DMS153 (cell line): ENCODE results near the gene ZNF649.
"Not testable (repeated sequence)": the region's sequence is repeated elsewhere in the genome, so short reads cannot be mapped to it uniquely, and the experiment has no call there.

Source experiments
- DNase-seq: peaks from one replicate; lab custom pipeline; 2025; lab: John Stamatoyannopoulos, UW

The ZNF649 gene

DNA sequence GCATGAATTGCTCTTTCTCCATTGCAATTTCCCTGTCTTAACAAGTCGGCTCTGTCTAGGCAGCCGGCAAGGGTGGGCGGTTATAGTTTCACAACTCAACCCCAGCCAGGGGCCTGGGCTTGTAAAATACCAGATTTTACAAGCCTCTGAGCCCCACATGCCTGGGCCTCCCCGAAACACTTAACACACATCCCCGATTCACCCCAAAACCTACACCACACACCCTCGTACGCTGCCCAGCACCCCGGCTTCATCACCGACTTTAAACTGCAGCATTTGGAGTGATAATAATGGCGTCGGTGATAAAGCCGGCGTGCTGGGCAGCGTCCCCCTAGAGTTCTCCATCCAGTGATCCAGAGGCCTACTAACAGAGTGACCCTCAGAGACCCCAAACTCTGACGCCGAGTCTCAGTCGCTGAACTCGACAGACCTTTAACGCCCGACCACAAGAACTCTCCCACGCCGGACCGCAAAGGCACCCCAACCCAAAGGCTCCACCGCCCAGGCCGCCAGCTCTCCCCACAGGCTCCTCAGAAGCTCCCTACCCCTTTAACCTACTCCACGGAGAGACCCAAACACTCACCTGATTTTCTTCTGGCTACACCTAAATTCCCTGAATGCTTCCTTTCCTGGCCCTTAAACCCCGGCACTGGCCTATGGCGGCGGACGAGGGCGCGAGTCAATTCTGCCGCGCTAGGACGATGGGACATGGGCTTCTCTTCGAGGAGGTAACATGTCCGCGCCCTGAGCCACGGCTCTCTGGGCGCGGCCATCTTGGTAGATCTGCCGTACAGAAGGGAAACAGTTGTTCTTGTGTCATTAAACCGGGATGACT is at the start of gene ZNF649:
Gene ZNF649 (minus strand): TSS at position 687 of the 835 bp plus-strand sequence. CDS start 4,910 bp downstream, outside the sequence.
- peak; percentile 77 for DNase-seq

DNA sequence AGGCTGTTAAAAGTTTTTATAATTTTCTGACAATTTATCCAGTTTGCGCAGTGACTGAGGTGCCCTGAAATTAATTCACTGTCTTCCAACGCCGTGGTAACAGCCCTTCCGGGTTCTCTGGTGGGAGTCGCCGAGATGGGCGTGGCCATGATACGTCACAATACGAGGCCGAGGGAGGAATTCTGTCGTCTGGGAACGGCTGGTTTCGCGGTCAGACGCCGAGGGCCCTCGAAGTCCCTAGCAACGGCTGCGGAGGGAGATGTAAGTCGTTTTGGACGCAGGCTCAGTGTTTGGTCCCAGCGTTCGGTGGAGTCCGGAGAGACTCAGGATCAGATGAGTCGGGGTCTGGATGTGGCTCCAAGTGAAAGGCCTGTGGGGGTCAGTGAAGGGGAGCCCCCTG is 44.2 kb upstream of the ZNF649 start:
- no peak for DNase-seq

DNA sequence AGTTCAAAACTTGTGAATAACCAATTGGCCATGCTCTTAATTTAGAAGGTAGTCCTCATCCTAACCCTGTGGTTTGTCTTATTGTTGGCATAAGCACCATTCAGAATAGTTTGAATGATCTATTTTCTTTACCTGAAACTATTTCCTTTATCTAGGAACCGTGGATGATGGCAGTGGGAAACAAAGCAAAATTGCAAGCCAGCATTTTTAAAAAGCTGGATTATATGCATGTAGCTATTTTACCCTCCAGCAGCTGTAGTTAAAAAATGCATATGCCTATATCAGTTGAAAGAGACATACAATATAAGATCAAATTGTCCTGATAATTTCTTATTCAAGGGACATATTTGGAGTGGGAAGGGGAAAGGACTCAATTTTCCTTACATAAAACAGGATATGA is 41.8 kb upstream of the ZNF649 start:
- DNase-seq = no peak

DNA sequence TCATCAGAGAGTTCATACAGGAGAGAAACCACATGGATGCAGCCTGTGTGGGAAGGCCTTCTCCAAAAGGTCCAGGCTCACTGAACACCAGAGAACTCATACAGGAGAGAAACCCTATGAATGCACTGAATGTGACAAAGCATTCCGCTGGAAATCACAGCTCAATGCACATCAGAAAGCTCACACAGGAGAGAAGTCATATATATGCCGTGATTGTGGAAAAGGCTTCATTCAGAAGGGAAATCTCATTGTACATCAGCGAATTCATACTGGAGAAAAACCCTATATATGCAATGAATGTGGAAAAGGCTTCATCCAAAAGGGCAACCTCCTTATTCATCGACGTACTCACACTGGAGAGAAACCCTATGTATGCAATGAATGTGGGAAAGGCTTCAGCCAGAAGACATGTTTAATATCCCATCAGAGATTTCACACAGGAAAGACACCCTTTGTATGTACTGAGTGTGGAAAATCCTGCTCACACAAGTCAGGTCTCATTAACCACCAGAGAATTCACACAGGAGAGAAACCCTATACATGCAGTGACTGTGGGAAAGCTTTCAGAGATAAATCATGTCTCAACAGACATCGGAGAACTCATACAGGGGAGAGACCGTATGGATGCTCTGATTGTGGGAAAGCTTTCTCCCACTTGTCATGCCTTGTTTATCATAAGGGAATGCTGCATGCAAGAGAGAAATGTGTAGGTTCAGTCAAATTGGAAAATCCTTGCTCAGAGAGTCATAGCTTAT is 40.2 kb upstream of the ZNF649 start:
- DNase-seq = no peak

DNA sequence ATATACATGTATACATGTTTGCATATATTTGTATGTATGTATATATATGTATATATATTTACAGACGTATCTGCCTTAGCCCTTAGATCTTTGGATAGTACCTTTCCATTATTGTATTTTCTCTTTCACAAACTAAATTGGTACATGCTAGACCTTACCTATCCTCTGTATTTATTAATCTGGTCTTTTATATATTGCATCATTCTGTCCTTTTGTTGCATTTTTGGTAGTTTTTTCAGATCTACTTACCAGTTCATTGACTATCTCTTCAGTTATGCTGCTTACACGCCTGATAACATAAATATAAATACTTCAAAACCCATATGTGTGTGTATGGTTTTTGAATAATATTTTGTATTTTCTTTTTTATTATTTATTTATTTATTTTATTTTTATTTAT is 34.1 kb upstream of the ZNF649 start:
- no peak for DNase-seq

DNA sequence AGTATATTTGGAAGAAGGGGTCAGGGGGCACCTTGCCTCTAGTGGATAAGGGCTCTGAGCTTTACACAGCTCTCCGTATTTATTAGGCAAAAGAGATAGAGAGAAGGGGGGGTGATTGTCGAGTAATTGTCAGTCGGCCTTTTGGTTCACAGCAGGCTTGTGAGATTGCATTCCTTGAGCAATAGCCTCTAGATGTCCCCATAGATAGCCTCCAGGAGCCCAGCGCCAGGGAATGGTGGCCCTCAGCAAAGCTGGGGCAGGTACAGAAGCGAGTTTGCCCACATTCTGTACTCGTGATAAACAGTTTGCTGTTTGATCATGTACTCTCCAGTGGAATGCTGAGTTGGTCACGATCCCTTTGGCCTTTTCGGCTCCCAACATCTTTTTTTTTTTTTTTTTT is 27.1 kb upstream of the ZNF649 start:
- no peak for DNase-seq

DNA sequence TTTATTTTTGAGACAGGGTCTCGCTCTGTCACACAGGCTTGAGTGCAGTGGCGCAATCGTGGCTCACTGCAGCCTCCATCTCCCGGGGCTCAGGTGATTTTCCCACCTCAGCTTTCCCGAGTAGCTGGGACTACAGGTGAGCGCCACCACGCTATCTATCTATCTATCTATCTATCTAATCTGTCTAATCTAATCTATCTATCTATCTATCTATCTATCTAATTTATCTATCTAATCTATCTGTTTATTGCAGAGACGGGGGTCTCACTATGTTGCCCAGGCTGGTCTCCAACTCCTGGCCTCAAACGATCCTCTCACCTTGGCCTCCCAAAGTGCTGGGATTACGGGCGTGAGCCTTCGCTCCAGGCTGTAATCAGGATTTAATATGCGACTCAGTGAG is 23.0 kb upstream of the ZNF649 start:
- no peak for DNase-seq

DNA sequence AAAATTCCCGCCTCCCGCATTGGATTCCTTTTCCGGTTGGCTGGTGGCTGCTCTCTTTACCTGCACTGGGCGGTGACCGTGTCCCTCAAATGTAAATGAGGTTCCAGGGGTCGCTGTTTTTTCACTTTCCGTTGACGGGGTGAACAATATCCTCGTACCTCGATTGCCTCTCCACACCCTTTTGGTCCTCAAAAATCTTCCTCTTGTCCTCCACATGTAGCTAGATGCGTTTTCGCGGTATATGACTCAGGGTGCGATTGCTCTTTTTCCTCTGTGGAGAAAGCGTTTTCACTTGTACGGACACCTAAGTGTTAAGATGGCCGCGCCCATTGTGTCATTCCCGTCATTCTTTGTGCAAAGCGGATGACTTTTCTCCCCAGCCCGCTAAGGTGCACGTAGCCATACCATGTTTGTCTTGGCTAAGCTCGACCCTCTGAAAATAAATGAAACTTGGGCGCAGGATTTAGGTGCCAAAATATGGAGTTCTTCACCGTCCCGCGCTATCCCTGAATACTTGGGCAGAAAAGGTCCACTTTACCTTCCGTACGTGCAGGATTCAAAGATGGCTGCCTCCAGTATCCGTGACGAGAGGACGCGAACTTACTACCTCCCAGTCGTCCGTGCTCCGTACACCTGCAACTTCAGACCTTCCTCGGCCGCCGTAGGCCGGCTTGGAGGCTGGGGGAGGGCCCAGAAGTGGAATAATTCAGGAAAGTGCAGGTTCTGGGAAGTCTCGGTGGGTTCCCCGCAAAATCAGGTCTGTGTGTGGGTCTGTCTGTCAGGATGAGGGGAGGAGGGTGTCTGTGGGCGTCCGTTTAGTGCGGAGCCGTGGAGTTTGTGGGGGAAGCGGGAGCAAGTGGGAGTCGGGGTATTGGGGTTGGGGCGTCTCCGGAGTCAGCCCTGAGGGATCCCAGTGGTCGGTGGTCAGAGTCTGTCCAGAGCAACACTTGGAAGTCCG is 22.2 kb upstream of the ZNF649 start, which contains the start of gene ZNF613:
Gene ZNF613 (plus strand): TSS at position 689 of the 958 bp plus-strand sequence. CDS start 8,749 bp downstream, outside the sequence.
- DNase-seq = peak; percentile 86

DNA sequence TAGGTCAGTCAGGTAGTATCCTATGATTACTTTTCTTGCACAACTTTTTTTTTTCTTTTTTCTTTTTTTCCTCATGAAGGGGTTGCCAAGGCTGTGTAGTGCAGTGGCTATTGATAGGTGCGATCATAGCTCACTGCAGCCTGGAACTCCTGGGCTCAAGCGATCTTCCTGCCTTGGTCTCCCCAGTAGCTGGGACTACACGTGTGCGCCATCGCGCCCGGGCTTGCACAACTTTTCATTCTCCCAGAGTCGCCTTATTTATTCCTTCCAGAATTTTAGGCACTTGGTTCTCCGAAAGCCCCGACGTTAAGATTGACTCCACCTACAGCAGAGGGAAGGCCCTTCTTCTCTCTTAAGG is 21.6 kb upstream of the ZNF649 start:
- DNase-seq = no peak

DNA sequence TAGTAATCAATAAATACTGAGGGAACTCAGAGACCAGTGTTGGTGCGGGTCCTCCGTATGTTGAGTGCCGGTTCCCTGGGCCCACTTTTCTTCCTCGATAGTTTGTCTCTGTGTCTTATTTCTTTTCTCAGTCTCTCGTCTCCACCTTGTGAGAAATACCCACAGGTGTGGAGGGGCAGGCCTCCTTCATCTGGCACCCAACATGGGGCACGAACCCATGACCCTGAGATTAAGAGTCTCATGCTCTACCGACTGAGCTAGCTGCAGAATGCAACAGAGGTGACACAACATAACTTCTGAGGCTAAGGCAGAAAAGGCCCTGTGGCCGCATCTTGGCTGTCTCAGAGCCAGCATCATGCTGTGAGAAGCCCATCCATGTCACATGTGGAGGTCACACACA is 17.1 kb upstream of the ZNF649 start:
- no peak for DNase-seq

DNA sequence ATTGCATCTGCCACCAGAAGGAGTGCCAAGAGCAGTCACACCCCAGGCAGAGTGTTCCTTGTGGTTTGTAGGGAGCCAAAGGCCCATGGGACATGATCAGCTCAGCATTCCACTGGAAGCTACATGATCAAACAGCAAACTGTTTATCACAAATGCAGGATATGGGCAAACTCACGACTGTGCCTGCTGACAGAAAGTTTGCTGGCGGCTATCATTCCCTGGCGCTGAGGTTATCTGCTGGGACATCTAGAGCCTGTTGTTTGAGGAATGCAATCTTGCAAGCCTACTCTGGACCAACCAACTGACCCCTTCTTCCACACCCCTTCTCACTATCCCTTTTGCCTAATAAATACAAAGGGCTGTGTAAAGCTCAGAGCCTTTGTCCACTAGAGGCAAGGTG is 14.8 kb upstream of the ZNF649 start:
- DNase-seq = no peak

DNA sequence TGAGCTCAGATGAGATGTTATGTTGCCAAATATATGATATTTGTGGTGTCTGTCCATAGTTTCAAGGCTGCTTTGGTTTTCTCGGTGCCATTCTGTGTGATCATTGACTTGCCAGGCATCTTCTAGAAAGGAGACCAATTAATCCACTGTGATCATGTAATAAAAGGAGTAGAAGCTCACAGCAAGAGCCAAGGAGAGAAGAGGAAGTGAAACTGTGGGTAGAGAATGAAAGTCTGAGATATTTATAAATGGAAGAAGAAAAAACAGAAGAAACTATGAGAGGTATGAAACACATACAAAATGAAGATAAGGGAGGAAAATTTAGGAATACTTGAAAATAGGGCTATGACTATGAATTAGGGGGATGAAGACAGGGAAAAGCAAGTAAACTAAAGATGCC is 11.3 kb upstream of the ZNF649 start:
- no peak for DNase-seq

DNA sequence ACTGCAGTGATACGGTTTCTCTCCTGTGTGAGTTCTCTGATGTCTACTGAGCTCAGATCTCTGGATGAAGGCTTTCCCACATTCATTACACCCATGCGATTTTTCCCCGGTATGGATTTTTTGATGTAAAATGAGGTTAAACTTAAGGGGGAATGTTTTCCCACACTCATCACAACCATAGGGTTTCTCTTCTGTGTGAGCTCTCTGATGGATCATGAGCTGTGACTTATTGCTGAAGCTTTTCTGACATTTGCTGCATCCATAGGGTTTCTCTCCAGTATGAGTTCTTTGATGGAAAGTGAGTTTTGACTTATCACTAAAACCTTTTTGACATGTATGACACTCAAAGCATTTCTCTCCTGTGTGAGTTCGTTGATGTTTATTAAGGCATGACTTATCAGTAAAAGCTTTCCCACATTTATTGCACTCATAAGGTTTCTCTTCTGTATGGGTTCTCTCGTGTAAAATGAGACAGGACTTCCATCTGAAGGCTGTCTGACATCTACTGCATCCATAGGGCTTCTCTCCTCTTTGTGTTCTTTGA is 10.6 kb upstream of the ZNF649 start:
- DNase-seq = no peak

DNA sequence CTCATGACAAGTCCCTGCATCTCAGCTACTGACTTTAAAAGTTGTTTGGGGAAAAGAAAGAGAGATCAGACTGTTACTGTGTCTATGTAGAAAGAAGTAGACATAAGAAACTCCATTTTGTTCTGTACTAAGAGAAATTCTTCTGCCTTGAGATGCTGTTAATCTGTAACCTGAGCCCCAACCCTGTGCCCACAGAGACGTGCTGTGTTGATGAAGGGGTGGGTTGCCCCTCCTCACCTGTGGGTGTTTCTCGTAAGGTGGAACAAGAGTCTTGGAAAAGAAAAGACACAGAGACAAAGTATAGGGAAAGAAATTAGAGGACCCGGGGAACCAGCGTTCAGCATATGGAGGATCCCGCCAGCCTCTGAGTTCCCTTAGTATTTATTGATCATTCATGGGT is 3.2 kb upstream of the ZNF649 start:
- DNase-seq = not testable (repeated sequence)

DNA sequence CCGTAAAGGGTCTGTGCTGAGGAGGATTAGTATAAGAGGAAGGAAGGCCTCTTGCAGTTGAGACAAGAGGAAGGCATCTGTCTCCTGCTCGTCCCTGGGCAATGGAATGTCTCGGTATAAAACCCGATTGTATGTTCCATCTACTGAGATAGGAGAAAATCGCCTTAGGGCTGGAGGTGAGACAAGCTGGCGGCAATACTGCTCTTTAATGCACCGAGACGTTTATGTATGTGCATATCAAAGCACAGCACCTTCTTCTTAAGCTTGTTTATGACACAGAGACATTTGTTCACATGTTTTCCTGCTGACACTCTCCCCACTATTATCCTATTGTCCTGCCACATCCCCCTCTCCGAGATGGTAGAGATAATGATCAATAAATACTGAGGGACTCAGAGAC is 1.3 kb upstream of the ZNF649 start:
- DNase-seq = not testable (repeated sequence)

DNA sequence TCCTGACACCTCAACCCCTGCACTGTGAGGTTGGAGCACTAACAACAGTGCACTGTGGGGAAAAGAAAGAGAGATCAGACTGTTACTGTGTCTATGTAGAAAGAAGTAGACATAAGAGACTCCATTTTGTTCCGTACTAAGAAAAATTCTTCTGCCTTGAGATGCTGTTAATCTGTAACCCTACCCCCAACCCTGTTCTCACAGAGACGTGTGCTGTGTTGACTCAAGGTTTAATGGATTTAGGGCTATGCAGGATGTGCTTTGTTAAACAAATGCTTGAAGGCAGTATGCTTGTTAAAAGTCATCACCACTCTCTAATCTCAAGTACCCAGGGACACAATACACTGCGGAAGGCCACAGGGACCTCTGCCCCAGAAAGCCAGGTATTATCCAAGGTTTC is 822 bp upstream of the ZNF649 start:
- DNase-seq = not testable (repeated sequence)

DNA sequence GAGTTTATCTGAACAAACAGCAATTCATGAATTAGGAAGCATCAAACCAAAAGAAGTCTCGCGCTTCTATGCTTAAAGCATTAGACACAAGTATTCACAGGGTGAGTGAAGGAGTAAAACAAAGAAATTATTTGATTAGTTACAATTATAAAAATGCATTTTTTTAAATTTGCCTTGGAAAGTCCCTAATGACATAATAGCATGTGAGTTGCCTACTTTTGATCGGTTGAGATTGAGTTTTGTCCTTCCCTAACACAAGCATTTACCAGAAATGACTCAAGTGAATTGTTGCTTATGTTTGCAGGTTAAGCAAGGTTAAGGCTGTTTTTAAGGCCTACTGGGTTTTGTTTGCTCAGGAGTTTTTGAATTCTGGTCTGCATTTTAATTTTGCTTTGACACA is 389 bp upstream of the ZNF649 start:
- DNase-seq = no peak

DNA sequence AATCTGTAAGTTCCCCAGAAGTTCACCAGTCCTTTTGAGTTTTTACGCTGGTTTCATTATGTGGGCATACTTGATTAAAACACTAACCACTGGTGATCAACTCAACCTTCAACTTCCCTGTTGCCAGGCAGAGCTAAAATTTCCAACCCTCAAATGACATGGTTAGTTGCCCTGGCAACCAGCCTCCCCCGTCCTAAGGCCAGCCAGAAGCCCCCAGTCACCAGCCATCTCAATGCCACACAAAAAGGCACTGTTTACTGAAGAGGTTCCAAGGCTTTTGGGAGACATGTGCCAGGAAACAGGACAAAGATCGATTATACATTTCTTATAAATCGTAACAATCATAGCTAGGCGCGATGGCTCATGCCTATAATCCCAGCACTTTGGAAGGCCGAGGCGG is 1.6 kb downstream of the ZNF649 start:
- DNase-seq = no peak

DNA sequence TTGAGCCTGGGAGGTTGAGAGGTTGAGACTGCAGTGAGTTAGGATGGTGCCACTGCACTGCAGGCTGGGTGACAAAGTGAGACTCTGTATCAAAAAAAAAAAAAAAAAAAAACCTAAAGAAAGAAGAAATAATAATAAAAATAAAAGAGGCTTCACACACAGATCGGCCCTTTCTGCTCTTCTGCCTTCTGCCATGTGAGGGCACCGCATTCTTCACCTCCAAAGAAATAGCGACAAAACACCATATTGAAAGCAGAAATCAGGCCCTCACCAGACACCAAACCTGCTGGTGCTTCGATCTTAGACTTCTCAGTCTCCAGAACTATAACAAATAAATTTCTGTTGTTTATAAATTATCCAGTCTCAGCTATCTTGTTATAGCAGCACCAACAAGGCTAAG is 3.0 kb downstream of the ZNF649 start:
- no peak for DNase-seq

DNA sequence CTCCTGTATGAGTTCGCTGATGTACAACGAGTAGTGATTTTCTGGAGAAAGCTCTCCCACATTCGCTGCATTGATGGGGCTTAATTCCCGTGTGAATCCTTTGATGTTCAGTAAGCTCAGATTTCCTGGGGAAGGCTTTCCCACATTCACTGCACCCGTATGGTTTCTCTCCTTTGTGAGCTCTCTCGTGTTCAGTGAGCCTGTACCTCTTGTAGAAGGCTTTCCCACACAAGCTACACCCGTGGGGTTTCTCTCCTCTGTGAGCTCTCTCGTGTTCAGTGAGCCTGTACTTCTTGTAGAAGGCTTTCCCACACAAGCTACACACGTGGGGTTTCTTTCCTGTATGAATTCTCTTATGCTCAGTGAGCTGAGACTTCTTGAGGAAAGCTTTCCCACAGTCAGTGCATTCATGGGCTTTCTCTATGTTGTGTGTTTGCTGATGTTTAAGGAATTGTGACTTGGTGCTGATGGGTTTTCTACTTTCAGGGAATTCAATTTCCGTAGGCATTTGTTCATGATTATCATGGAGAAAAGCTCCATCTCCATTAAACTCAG is 13.5 kb downstream of the ZNF649 start:
- no peak for DNase-seq

DNA sequence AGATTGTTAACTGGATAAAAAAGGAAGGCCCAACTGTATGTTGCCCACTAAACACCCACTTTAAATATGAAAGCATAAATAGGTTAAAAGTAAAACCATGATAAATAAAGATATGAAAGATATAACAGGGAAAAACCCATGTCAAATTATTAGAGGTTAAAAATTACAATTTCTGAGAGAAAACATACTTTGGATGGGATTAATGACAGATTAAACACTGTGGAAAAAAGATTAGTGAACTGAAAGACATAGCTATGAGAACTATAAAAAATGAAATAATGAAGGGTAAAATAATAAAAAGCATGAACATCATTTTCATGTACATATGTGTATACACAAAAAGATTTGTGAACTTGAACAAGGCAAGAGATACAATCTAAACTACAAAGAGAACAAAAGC is 14.9 kb downstream of the ZNF649 start:
- no peak for DNase-seq
